ENCODE data around the gene EVA1B.

The EVA1B gene

DNA sequence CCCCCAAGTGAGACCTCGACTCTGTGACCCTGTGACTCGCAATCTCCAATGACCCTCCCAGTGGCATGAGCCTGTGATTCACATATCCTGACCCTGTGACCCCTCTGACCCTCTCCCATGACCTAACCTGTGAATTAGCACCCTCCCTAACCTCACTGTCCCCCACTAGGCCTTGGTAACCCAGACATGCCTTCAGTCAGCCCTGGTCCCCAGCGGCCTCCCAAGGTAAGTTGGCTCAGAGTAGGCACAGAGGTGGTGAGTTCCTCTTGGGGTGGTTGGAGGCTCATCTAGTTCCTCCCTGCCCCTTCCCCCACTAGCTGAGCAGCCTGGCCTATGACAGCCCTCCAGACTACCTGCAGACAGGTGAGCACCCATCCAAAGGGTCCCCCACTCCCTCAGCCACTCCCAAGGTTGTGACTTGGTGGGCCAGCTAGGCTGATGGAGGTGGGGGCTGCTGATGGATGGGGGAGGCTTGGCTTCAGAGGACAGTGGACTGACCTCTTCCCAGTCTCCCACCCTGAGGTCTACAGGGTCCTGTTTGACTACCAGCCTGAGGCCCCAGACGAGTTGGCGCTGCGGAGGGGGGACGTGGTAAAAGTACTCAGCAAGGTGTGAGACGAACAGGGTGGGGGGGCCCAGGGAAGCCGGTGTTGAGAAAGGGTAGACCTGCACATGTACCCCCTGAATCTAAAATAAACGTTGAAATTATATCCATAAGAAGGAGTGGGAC lies 15.7 kb downstream of the EVA1B start:
- peak; percentile 51; the same call in 1 of the 2 replicates for TF ChIP-seq SPI1 (IDR thresholded peaks at IDR 0.05; ENCODE audit: borderline replicate concordance, low read depth)
- TF ChIP-seq, protein P1, sequence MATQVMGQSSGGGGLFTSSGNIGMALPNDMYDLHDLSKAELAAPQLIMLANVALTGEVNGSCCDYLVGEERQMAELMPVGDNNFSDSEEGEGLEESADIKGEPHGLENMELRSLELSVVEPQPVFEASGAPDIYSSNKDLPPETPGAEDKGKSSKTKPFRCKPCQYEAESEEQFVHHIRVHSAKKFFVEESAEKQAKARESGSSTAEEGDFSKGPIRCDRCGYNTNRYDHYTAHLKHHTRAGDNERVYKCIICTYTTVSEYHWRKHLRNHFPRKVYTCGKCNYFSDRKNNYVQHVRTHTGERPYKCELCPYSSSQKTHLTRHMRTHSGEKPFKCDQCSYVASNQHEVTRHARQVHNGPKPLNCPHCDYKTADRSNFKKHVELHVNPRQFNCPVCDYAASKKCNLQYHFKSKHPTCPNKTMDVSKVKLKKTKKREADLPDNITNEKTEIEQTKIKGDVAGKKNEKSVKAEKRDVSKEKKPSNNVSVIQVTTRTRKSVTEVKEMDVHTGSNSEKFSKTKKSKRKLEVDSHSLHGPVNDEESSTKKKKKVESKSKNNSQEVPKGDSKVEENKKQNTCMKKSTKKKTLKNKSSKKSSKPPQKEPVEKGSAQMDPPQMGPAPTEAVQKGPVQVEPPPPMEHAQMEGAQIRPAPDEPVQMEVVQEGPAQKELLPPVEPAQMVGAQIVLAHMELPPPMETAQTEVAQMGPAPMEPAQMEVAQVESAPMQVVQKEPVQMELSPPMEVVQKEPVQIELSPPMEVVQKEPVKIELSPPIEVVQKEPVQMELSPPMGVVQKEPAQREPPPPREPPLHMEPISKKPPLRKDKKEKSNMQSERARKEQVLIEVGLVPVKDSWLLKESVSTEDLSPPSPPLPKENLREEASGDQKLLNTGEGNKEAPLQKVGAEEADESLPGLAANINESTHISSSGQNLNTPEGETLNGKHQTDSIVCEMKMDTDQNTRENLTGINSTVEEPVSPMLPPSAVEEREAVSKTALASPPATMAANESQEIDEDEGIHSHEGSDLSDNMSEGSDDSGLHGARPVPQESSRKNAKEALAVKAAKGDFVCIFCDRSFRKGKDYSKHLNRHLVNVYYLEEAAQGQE (IDR thresholded peaks at IDR 0.05; ENCODE audit: insufficient replicate concordance, low read depth) = no peak
- Histone ChIP-seq H3K27me3 (ENCODE audit: insufficient read depth, poor library complexity, severe bottlenecking) (no peaks in the 10 kb centered on the region), H3K27ac (replicated peaks) (no peak overlapping the region), H3K4me3 (replicated peaks; ENCODE audit: insufficient read depth, low read length) (peak overlapping the region; percentile 63)
- peak in 1 of 2 experiments; percentile 34 for DNase-seq (ENCODE audit: low read depth in 1 of 2, low spot score in 1 of 2)

DNA sequence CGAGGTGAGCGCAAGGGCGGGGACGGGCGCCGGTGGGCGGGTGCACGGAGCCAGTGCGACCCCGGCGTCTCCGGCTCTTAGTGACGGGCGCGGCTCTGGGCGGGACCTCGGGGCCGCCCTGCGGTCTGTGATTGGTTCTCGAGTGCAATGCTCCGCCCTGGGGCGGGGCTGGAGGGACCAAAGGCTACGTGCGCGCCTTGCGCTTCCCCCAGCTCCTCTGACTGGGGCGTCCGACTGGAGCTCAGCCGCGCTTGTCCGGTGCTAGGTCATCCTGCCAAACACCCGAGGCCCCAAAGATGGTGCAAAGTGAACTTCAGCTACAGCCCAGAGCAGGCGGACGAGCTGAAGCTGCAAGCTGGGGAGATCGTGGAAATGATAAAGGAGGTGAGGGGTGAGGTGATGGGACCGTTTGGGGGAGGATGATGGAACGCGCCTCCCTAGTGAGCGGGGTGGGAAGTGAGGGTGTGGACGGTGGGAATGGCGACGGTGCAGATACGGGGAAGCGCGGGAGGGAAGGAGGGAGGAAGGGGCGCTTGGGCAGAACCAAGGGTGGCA lies 16.5 kb downstream of the EVA1B start:
- TF ChIP-seq, protein P2, sequence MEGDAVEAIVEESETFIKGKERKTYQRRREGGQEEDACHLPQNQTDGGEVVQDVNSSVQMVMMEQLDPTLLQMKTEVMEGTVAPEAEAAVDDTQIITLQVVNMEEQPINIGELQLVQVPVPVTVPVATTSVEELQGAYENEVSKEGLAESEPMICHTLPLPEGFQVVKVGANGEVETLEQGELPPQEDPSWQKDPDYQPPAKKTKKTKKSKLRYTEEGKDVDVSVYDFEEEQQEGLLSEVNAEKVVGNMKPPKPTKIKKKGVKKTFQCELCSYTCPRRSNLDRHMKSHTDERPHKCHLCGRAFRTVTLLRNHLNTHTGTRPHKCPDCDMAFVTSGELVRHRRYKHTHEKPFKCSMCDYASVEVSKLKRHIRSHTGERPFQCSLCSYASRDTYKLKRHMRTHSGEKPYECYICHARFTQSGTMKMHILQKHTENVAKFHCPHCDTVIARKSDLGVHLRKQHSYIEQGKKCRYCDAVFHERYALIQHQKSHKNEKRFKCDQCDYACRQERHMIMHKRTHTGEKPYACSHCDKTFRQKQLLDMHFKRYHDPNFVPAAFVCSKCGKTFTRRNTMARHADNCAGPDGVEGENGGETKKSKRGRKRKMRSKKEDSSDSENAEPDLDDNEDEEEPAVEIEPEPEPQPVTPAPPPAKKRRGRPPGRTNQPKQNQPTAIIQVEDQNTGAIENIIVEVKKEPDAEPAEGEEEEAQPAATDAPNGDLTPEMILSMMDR (IDR thresholded peaks at IDR 0.05; ENCODE audit: insufficient read depth, low read length) = no peak
- TF ChIP-seq, protein P1 (IDR thresholded peaks at IDR 0.05; ENCODE audit: insufficient replicate concordance, low read depth) = no peak
- TF ChIP-seq SPI1 (IDR thresholded peaks at IDR 0.05; ENCODE audit: borderline replicate concordance, low read depth) (no peak), POLR2AphosphoS5 (IDR thresholded peaks at IDR 0.05; ENCODE audit: low read depth) (no peak), GABPA (IDR thresholded peaks at IDR 0.05; ENCODE audit: low read depth) (no peak)
- H3K27ac ChIP-seq (replicated peaks) = no peak overlapping the region
- no peaks in the 10 kb centered on the region for H3K27me3 ChIP-seq (ENCODE audit: insufficient read depth, poor library complexity, severe bottlenecking)
- peak overlapping the region; percentile 63 for H3K4me3 ChIP-seq (replicated peaks; ENCODE audit: insufficient read depth, low read length)
- peak; percentile 85 to 89 for DNase-seq (ENCODE audit: low read depth in 1 of 2, low spot score in 1 of 2)

DNA sequence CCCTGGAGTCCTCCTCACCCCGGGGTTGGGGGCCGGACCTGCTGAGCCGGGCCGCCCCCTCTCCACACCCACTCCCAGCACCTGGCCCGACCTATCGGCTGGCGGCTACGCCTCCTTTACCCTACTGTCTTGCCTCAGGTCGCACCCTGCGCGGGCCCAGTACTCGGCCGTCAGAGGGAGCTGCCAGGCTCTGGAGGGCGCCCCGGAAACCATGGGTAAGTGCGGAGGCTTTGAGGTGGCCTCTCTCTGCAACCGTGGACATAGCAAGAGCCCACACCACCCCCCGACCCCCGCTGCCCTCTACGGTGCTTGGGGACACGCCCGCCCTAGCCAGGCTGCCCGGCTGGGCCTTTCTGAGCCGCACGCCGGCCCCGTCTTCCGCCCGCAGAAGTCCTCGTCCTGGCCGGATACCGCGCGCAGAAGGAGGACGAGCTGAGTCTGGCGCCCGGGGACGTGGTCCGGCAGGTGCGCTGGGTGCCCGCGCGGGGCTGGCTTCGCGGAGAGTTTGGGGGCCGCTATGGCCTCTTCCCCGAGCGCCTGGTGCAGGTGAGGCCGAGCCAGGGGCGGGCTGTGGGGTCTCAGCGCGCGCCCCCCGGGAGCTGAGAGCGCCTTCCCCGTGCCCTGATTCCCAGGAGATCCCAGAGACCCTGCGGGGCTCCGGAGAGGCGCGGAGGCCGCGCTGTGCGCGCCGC lies 17.1 kb downstream of the EVA1B start, which contains the start of gene SH3D21:
Gene SH3D21 (plus strand): TSS at position 159 of the 692 bp plus-strand sequence. CDS start 53 bp downstream, at position 212.
- H3K27ac ChIP-seq (replicated peaks) = peak within 1 kb of the TSS; percentile 35
- peak in 1 of 2 experiments; percentile 59 for DNase-seq (ENCODE audit: low read depth in 1 of 2, low spot score in 1 of 2)

More for the DNA sequence above, 17.1 kb downstream of the EVA1B start, which contains the start of gene SH3D21:
- no peaks in the 10 kb centered on the region for H3K27me3 ChIP-seq (ENCODE audit: insufficient read depth, poor library complexity, severe bottlenecking)
- H3K4me3 ChIP-seq (replicated peaks; ENCODE audit: insufficient read depth, low read length) = peak within 1 kb of the TSS; percentile 63
- no peak for TF ChIP-seq GABPA (IDR thresholded peaks at IDR 0.05; ENCODE audit: low read depth)
- TF ChIP-seq SPI1 (IDR thresholded peaks at IDR 0.05; ENCODE audit: borderline replicate concordance, low read depth) = no peak
- TF ChIP-seq, protein P2 (IDR thresholded peaks at IDR 0.05; ENCODE audit: insufficient read depth, low read length) = no peak
- TF ChIP-seq, protein P1 (IDR thresholded peaks at IDR 0.05; ENCODE audit: insufficient replicate concordance, low read depth) = no peak
- TF ChIP-seq POLR2AphosphoS5 (IDR thresholded peaks at IDR 0.05; ENCODE audit: low read depth) = no peak
